HG02642 (cell line): ENCODE measurements around the gene GRIK4.

ENCODE experiments used
- ATAC-seq: cut with Tn5 transposase; IDR thresholded peaks from one replicate; pipeline ENCODE4 v1.9.1; 2021; ENCODE audit warnings: mild to moderate bottlenecking; ENCODE audit not compliant: unreplicated experiment, poor library complexity

The GRIK4 gene

GRCh38 chr11:120626791-120627190, 115.2 kb downstream of the GRIK4 start:
- no peak for ATAC-seq

- ATAC-seq: no peak
Observed at GRCh38 chr11:120627327-120628163, 116.0 kb downstream of the GRIK4 start.

GRCh38 chr11:120629407-120630080, 118.0 kb downstream of the GRIK4 start:
- no peak for ATAC-seq

- no peak for ATAC-seq
Observed at GRCh38 chr11:120630122-120630521, 118.6 kb downstream of the GRIK4 start.

- ATAC-seq: no peak
Observed at GRCh38 chr11:120632579-120632978, 121.0 kb downstream of the GRIK4 start.

- ATAC-seq: no peak
Observed at GRCh38 chr11:120633616-120634393, 122.3 kb downstream of the GRIK4 start.

- no peak for ATAC-seq
Observed at GRCh38 chr11:120634706-120635105, 123.2 kb downstream of the GRIK4 start.

GRCh38 chr11:120635136-120635810, 123.7 kb downstream of the GRIK4 start:
- no peak for ATAC-seq

GRCh38 chr11:120637131-120637530, 125.6 kb downstream of the GRIK4 start:
- no peak for ATAC-seq

GRCh38 chr11:120642196-120642894, 130.8 kb downstream of the GRIK4 start:
- ATAC-seq: no peak

- ATAC-seq: no peak
Observed at GRCh38 chr11:120643284-120643683, 131.7 kb downstream of the GRIK4 start.

- no peak for ATAC-seq
Observed at GRCh38 chr11:120645639-120646038, 134.1 kb downstream of the GRIK4 start.

- no peak for ATAC-seq
Observed at GRCh38 chr11:120646206-120646605, 134.7 kb downstream of the GRIK4 start.

- ATAC-seq: no peak
Observed at GRCh38 chr11:120647681-120648080, 136.1 kb downstream of the GRIK4 start.

- ATAC-seq: no peak
Observed at GRCh38 chr11:120648771-120649170, 137.2 kb downstream of the GRIK4 start.

GRCh38 chr11:120649316-120649715, 137.8 kb downstream of the GRIK4 start:
- no peak for ATAC-seq

- no peak for ATAC-seq
Observed at GRCh38 chr11:120651396-120651795, 139.8 kb downstream of the GRIK4 start.

- no peak for ATAC-seq
Observed at GRCh38 chr11:120651836-120652235, 140.3 kb downstream of the GRIK4 start.

GRCh38 chr11:120652705-120653335, 141.3 kb downstream of the GRIK4 start:
- ATAC-seq: no peak
